ENCODE data around the gene PTPRG.

GRCh38 chr3:61821823-61822251 is 260.5 kb downstream of the PTPRG start:
- TF ChIP-seq CTCF (conservative IDR thresholded peaks at IDR 0.05 in 1 of 2, IDR thresholded peaks at IDR 0.05 in 1 of 2; ENCODE audit: low read depth in 1 of 2, low read length in 2 of 2) = no peak
- TF ChIP-seq EZH2 (IDR thresholded peaks at IDR 0.05; ENCODE audit: low read length, missing control alignments) = no peak
